Adrenal gland (tissue), 12 donors: Measurements from ENCODE around the gene BLZF1. TPM values are rescaled to one million over a fixed set of nuclear protein-coding genes. Genes with fewer than 3 reads are reported as not detected.

Source experiments
- DNase-seq, 7 donors: peaks; one replicate each; pipeline ENCODE4 v3.0.0-alpha.2; 2019 to 2020
- H3K27ac ChIP-seq, 5 donors: fragments of 200-600 bp; sonication (generic) in 4 of 5; 1 replicate in 3 of 5; 2 replicates in 2 of 5; pipeline versions ENCODE4 v1.5.1 to v1.8.0; 2016 to 2020; ENCODE audit warnings: mild to moderate bottlenecking in 1 of 5
- H3K27me3 ChIP-seq: fragments of 200-600 bp; 2 replicates; pipeline ENCODE4 v1.8.0; 2021
- H3K36me3 ChIP-seq, 2 donors: fragments of 200-600 bp; replicated peaks in 1 of 2; 1 replicate in 1 of 2; 2 replicates in 1 of 2; pipeline versions ENCODE4 v1.5.1 to v1.8.0; 2018 to 2022
- H3K4me1 ChIP-seq, 2 donors: fragments of 200-600 bp; replicated peaks in 1 of 2; 1 replicate in 1 of 2; 2 replicates in 1 of 2; pipeline versions ENCODE4 v1.5.1 to v1.8.0; 2018 to 2021
- H3K4me3 ChIP-seq, 4 donors: fragments of 200-600 bp; sonication (generic) in 3 of 4; one replicate each; pipeline ENCODE4 v1.5.1; 2016 to 2018
- H3K9me3 ChIP-seq, 3 donors: fragments of 200-600 bp; sonication (generic) in 1 of 3; replicated peaks in 1 of 3; 1 replicate in 2 of 3; 2 replicates in 1 of 3; pipeline versions ENCODE4 v1.5.1 to v1.8.0; 2016 to 2021
- CTCF ChIP-seq, 6 experiments: fragments of 450-650 bp in 4 of 6; fragments of 200-600 bp in 2 of 6; sonication (generic) in 1 of 6; IDR thresholded peaks; 1 replicate in 5 of 6; 2 replicates in 1 of 6; pipeline versions ENCODE4 v1.5.1 to v1.8.0; 2016 to 2021; ENCODE audit warnings: antibody characterized with exemption in 6 of 6, mild to moderate bottlenecking in 2 of 6, moderate library complexity in 1 of 6
- POLR2A ChIP-seq, 2 donors: fragments of 450-650 bp; IDR thresholded peaks; one replicate each; pipeline ENCODE4 v1.6.1; 2017; ENCODE audit warnings: antibody characterized with exemption in 2 of 2, mild to moderate bottlenecking in 2 of 2, moderate library complexity in 1 of 2
- WGBS, 4 donors: extraction: QIAGEN DNeasy Blood & Tissue Kit in 2 of 4; methylation state at CpG; one replicate each; pipeline versions ENCODE4 v1.1.5 to v1.1.7; 2013 to 2017; 5-methylcytosine and 5-hydroxymethylcytosine counted together
- intact Hi-C, 2 donors: fragments of 100-400 bp; cut with DNase I; formaldehyde crosslinking; loops; one replicate each; pipeline versions ENCODE4 v1.14.1 to v1.15.0; 2022 to 2023
- polyA plus RNA-seq, 3 donors: library from polyadenylated mRNA; stranded (reverse); fragments of 200-250 nt in 2 of 3; fragments of 350-450 nt in 1 of 3; fragmentation: Illumina TruSeq in 1 of 3; extraction: RNeasy Lipid Tissue Mini Kit (QIAGEN cat#74804) in 1 of 3; gene quantifications; one replicate each; pipeline ENCODE4 v1.2.3, GENCODE V29; 2013 to 2014
- total RNA-seq, 9 donors: library from RNA; depleted of rRNA in 4 of 9; stranded (reverse); fragments of >200 nt in 4 of 9; fragments of 120-200 nt in 1 of 9; fragmentation: NEBNext Ultra II Directional in 1 of 9; extraction: Animal tissue kit (Norgen Biotek cat#: 25700) in 1 of 9; gene quantifications; one replicate each; pipeline versions ENCODE4 v1.1.0 to v1.2.4, GENCODE V29; 2013 to 2023
- donor health status: healthy with polysubstance abuse.
- donor health status: Bipolar disorder and iron deficiency.
- donor health status: DM: yes; HTN: yes; CAD: no.
- donor health status: DM: no; HTN: no; CAD: no.
- donor health status: DM: no; HTN: no; CAD: no.
- donor health status: DM: yes; HTN: yes; CAD: no.

BLZF1 gene
- total and polyA plus RNA-seq, 12 donors: 7.5 to 36.0 (median 20.0) TPM

DNA sequence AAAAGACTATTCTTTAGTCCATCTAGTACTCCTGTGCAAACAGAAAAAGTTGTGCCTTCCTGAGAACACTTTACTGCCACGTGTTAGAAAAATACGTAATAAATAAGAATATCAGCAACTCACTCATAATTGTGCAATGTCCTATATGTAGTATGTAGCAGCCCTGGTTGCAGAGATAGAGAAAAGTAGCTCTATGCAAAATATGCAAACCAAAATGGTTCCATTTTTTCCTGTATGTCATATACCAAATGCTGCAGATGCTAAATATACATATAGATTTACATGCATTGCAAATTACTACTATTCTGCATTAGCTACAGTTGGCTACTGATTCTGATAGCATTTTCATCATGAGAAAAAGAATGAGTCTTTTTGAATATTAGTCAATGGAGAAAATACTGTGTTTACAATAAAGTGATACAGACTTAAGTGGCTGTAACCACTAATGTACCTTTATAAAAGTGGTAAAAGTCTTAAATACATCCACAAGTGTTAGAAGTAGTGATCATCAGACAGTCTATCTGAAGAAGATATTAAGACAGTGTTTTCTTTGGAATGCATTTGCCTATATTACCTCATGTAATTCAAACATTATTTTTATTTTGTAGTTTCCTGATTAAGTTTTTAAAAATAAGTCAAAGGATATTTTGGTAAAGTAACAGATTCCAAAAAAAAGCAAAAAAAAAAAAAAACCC, 20.2 kb upstream of the BLZF1 start:
- H3K27me3 ChIP-seq: no peaks in the 10 kb centered on the region
- intact Hi-C loops: loop anchor here (5.0 to 10.0 kb wide), 3 partner anchors 243 to 746 kb away; partner anchors contain the start of gene ATP1B1 (in 1 of the 2)
- whole genome bisulfite sequencing, 4 donors: 67 to 79% (median 74%) methylated on average over 2 of the region's 2 CpGs

DNA sequence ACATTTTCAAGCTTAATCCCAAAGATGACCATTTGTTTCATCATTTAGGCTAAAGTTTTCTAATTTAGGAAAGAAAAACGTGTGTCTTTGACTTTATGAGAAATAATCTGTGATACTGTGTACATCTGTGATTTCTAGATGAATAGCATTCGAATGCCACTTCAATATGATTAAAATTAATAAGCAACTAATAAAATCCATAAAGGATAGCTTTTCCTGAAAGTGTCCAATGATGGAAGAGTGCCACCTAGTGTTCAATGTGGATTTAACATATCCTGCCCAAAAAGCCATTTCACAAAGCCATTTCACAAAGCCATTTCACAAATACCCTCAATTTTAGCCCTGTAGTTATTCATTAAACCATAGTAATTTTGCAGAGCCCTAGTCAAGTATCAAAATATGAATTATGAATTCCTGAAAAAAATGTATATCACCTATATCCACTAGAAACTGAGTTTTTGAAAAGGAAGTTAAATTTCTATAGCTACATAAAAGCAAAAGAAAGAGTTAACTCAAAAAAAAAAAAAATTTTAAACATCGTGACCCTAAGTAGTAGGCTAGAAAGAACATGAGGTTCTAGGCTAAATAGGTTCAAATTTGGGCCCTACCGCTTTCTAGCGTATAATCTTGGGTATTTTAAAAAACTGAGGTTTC, 19.5 kb upstream of the BLZF1 start:
- Histone ChIP-seq H3K27ac (no peak overlapping the region), H3K4me3 (no peak overlapping the region), H3K9me3 (peaks cover 0 to 6% (median 0%) of the 10 kb centered on the region in 3 donors), H3K27me3 (no peaks in the 10 kb centered on the region), H3K4me1 (peaks cover 0 to 6% of the 10 kb centered on the region in 2 donors), H3K36me3 (no peaks in the 10 kb centered on the region)
- peak; percentile 74 to 90 (median 86) for TF ChIP-seq CTCF (IDR thresholded peaks at IDR 0.05)
- no peak for TF ChIP-seq POLR2A (IDR thresholded peaks at IDR 0.05)
- DNase-seq: peak in 3 of 7 donors; percentile 26 to 34 (median 34)
- 40 to 44% (median 42%) methylated on average over 5 of the region's 5 CpGs for WGBS, 4 donors
- intact Hi-C loops: loop anchor here (5.0 to 10.0 kb wide), 3 partner anchors 244 to 746 kb away; partner anchors contain the start of gene ATP1B1 (in 1 of the 2)

More for the DNA sequence above, 20.2 kb upstream of the BLZF1 start:
- DNase-seq: no peak
- Histone ChIP-seq H3K4me3 (no peak overlapping the region), H3K27ac (no peak overlapping the region), H3K9me3 (peaks cover 0 to 2% (median 0%) of the 10 kb centered on the region in 3 donors), H3K36me3 (no peaks in the 10 kb centered on the region), H3K4me1 (peaks cover 0 to 6% of the 10 kb centered on the region in 2 donors)
- TF ChIP-seq POLR2A (IDR thresholded peaks at IDR 0.05) (no peak), CTCF (IDR thresholded peaks at IDR 0.05) (no peak)

DNA sequence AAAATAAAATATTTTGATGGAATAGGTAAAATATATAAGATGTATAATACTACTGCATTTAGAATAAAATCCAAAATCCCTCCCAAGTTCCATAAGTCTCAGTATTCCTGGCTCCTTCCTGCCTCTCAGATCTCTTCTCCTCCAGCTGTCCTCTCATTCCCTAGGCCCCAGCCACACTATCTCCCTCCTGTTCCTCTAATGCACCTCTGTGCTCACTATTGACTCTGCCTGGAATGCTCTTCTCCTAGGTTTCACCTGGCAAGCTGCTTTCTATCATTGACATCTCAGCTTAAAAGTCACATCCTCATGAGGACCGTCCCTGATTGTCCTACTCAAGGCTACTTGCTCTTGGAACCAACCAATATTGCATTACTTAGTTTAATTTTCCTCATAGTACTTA, 7.6 kb upstream of the BLZF1 start:
- WGBS, 4 donors: 45 to 49% (median 47%) methylated on average over 1 of the region's 1 CpG
- H3K4me1 ChIP-seq: no peaks in the 10 kb centered on the region
- H3K36me3 ChIP-seq: no peaks in the 10 kb centered on the region
- DNase-seq: no peak
- no peak overlapping the region for H3K4me3 ChIP-seq
- intact Hi-C loops: no loop called here
- no peaks in the 10 kb centered on the region for H3K27me3 ChIP-seq
- H3K9me3 ChIP-seq: no peaks in the 10 kb centered on the region
- H3K27ac ChIP-seq: no peak overlapping the region
- TF ChIP-seq POLR2A (IDR thresholded peaks at IDR 0.05) (no peak), CTCF (IDR thresholded peaks at IDR 0.05) (no peak)

DNA sequence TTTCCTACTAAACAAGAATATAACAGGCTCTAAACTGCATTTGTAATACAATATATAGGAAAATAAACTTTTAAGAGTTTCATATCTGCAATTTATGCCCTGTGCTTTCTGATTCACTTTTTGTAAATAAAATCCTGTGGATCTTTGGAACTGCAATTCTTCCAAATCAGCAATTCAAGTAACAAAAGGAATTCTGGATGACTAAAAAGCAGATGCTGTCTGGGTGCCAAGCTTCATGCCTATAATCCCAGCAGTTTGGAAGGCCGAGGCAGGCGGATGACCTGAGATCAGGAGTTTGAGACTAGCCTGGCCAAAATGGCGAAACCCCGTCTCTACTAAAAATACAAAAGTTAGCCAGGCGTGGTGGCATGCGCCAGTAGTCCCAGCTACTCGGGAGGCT, 6.7 kb upstream of the BLZF1 start:
- Histone ChIP-seq H3K36me3 (no peaks in the 10 kb centered on the region), H3K4me3 (no peak overlapping the region), H3K27me3 (no peaks in the 10 kb centered on the region), H3K9me3 (no peaks in the 10 kb centered on the region), H3K4me1 (no peaks in the 10 kb centered on the region), H3K27ac (no peak overlapping the region)
- no peak for DNase-seq
- intact Hi-C loops: no loop called here
- TF ChIP-seq POLR2A (IDR thresholded peaks at IDR 0.05): no peak
- no peak for TF ChIP-seq CTCF (IDR thresholded peaks at IDR 0.05)
- WGBS, 4 donors: 86 to 96% (median 93%) methylated on average over 7 of the region's 7 CpGs
